ENCODE results near the gene C20orf204. TPM values are rescaled to one million over a fixed set of nuclear protein-coding genes. Genes with fewer than 3 reads are reported as not detected.

C20orf204 gene
- total and polyA plus RNA-seq, 9 of the 15 experiments (the other 6 are each of a cell fraction or from before 2014, with no cell fraction given) = 0.11 to 1.1 (median 0.36) TPM; not detected in 2

DNA sequence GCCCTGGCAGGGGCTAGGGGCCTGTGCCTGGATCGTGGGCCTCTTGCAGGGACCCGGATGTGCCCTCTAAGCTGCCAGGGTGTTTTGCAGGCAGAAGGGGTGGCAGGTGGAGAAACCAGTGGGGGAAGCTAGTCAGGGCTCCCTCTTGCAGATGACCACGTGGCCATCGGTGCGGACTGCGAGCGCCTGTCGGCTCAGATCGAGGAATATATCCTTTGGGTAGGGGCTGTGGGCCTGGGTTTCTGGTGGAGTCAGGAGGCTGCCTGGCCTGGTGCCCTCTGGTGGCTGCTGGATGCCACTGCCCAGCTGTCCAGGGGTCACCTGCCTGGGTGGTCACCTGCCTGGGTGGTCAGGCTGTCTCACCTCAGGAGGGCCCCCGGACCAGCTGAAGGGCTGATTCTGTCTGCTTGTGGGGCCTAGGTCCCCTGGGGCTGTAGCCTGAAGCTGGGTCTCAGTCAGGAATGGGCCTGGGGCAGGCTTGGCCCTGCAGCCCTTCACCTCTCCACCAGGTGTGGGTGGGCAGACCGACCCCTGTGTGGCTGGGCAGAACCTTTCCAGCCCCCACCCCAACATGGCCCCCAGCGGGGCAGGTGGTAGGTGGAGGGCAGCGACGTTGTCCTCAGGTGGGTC is 33.7 kb downstream of the C20orf204 start:
- Histone ChIP-seq H3K4me3 (no peak overlapping the region), H3K9me3 (replicated peaks; ENCODE audit: control insufficient read depth, insufficient read depth, low read depth, low read length) (no peaks in the 10 kb centered on the region), H2AFZ (ENCODE audit: low read depth, low read length) (no peak overlapping the region), H3K27me3 (ENCODE audit: control insufficient read depth in 2 of 2, insufficient read depth in 2 of 2, low read length in 2 of 2) (no peaks in the 10 kb centered on the region), H3K9me1 (ENCODE audit: control insufficient read depth, insufficient read depth, low read length) (peaks cover 3% of the 10 kb centered on the region), H3K79me2 (ENCODE audit: control insufficient read depth, insufficient read depth, low read length) (no peaks in the 10 kb centered on the region), H3K4me2 (ENCODE audit: insufficient read depth, low read length) (no peak overlapping the region), H3K4me1 (replicated peaks in 1 of 2; ENCODE audit: control insufficient read depth in 2 of 2, insufficient read depth in 2 of 2, low read length in 2 of 2) (peaks cover 20 to 93% of the 10 kb centered on the region in 2 experiments), H3K27ac (ENCODE audit: extremely low read depth, low read depth, low read length) (no peak overlapping the region), H4K20me1 (replicated peaks; ENCODE audit: control insufficient read depth, insufficient read depth, low read length) (no peaks in the 10 kb centered on the region), H3K36me3 (ENCODE audit: control insufficient read depth, insufficient read depth, low read length) (peaks cover 8% of the 10 kb centered on the region; the same call in 1 of the 3 replicates), H3K9ac (ENCODE audit: insufficient read depth in 1 of 2, low read depth in 2 of 2, low read length in 2 of 2) (peak overlapping the region in 1 of 2 experiments; percentile 14; a peak in 2 of 4 replicates)
- no TSS peak for BruUV-seq (replicated peaks)
- POLR2A ChIA-PET = interaction anchor here (0.6 kb wide), 1 partner anchor 1000 kb away, joined by 3 read pairs; no protein-coding TSS in a partner anchor
- peak; percentile 76 for FAIRE-seq
- intact Hi-C loops (cut with micrococcal nuclease) = no loop called here
- peak; percentile 69 for ATAC-seq
- 32% methylated on average over 14 of the region's 14 CpGs for WGBS (ENCODE audit: insufficient coverage, low coverage, missing lambda C conversion rate)
- CTCF ChIA-PET (ENCODE audit: low intra/inter-chr PET ratio) = no interaction called here
- in situ Hi-C loops (cut with MboI) = no loop called here
- DNase-seq (ENCODE audit: extremely low read depth in 1 of 4, low spot score in 3 of 4) = peak in 3 of 4 experiments; percentile 57 to 70 (median 63)
- TF ChIP-seq, protein P1, sequence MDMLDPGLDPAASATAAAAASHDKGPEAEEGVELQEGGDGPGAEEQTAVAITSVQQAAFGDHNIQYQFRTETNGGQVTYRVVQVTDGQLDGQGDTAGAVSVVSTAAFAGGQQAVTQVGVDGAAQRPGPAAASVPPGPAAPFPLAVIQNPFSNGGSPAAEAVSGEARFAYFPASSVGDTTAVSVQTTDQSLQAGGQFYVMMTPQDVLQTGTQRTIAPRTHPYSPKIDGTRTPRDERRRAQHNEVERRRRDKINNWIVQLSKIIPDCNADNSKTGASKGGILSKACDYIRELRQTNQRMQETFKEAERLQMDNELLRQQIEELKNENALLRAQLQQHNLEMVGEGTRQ (CRISPR knock-in tag; IDR thresholded peaks at IDR 0.05) = peak; percentile 34; the same call in 1 of the 2 replicates
- TF ChIP-seq, protein P2, sequence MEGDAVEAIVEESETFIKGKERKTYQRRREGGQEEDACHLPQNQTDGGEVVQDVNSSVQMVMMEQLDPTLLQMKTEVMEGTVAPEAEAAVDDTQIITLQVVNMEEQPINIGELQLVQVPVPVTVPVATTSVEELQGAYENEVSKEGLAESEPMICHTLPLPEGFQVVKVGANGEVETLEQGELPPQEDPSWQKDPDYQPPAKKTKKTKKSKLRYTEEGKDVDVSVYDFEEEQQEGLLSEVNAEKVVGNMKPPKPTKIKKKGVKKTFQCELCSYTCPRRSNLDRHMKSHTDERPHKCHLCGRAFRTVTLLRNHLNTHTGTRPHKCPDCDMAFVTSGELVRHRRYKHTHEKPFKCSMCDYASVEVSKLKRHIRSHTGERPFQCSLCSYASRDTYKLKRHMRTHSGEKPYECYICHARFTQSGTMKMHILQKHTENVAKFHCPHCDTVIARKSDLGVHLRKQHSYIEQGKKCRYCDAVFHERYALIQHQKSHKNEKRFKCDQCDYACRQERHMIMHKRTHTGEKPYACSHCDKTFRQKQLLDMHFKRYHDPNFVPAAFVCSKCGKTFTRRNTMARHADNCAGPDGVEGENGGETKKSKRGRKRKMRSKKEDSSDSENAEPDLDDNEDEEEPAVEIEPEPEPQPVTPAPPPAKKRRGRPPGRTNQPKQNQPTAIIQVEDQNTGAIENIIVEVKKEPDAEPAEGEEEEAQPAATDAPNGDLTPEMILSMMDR (IDR thresholded peaks at IDR 0.05 in 2 of 3, conservative IDR thresholded peaks at IDR 0.05 in 1 of 3; ENCODE audit: insufficient read depth in 2 of 3, low read depth in 1 of 3, low read length in 3 of 3) = peak; percentile 69 to 81 (median 72); a peak in 5 of 6 replicates
- TF ChIP-seq, protein P3, sequence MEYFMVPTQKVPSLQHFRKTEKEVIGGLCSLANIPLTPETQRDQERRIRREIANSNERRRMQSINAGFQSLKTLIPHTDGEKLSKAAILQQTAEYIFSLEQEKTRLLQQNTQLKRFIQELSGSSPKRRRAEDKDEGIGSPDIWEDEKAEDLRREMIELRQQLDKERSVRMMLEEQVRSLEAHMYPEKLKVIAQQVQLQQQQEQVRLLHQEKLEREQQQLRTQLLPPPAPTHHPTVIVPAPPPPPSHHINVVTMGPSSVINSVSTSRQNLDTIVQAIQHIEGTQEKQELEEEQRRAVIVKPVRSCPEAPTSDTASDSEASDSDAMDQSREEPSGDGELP (CRISPR knock-in tag; IDR thresholded peaks at IDR 0.05; ENCODE audit: borderline replicate concordance) = peak; percentile 68; the same call in 1 of the 2 replicates
- peak; percentile 32; the same call in 1 of the 2 replicates for TF ChIP-seq POLR2G (IDR thresholded peaks at IDR 0.05; ENCODE audit: low read depth, low read length)
- TF ChIP-seq, protein P4, sequence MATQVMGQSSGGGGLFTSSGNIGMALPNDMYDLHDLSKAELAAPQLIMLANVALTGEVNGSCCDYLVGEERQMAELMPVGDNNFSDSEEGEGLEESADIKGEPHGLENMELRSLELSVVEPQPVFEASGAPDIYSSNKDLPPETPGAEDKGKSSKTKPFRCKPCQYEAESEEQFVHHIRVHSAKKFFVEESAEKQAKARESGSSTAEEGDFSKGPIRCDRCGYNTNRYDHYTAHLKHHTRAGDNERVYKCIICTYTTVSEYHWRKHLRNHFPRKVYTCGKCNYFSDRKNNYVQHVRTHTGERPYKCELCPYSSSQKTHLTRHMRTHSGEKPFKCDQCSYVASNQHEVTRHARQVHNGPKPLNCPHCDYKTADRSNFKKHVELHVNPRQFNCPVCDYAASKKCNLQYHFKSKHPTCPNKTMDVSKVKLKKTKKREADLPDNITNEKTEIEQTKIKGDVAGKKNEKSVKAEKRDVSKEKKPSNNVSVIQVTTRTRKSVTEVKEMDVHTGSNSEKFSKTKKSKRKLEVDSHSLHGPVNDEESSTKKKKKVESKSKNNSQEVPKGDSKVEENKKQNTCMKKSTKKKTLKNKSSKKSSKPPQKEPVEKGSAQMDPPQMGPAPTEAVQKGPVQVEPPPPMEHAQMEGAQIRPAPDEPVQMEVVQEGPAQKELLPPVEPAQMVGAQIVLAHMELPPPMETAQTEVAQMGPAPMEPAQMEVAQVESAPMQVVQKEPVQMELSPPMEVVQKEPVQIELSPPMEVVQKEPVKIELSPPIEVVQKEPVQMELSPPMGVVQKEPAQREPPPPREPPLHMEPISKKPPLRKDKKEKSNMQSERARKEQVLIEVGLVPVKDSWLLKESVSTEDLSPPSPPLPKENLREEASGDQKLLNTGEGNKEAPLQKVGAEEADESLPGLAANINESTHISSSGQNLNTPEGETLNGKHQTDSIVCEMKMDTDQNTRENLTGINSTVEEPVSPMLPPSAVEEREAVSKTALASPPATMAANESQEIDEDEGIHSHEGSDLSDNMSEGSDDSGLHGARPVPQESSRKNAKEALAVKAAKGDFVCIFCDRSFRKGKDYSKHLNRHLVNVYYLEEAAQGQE (IDR thresholded peaks at IDR 0.05; ENCODE audit: borderline replicate concordance) = peak; percentile 28; the same call in 1 of the 2 replicates
- TF ChIP-seq, protein P4 (CRISPR knock-in tag; IDR thresholded peaks at IDR 0.05; ENCODE audit: low read depth) = no peak
